Nasal cavity respiratory epithelium epithelial cell of viscerocranial mucosa (primary cell): ENCODE measurements around the gene ITGB2. TPM values are rescaled to one million over a fixed set of nuclear protein-coding genes. Genes with fewer than 3 reads are reported as not detected.

Source experiments
- total RNA-seq: library from RNA; depleted of rRNA; stranded (reverse); fragments of >200 nt; gene quantifications from 2 replicates; pipeline ENCODE4 v1.2.3, GENCODE V29; 2014

ITGB2 gene
- total RNA-seq = 0.57 and 0.68 TPM in 2 replicates

GRCh38 chr21:44920694-44921604 lies at the start of gene ITGB2:
TSS of gene ITGB2 (minus strand) at chr21:44920899. CDS start at chr21:44910782, 10,117 bp downstream.

GRCh38 chr21:44939532-44940115 lies 18.9 kb upstream of the ITGB2 start, which contains the start of gene SLX9:
TSS of gene SLX9 (plus strand) at chr21:44940029. CDS start at chr21:44940058, 29 bp downstream.

GRCh38 chr21:44873356-44874239 lies 47.1 kb downstream of the ITGB2 start, which contains the start of gene PTTG1IP:
TSS of gene PTTG1IP (minus strand) at chr21:44873690. CDS start at chr21:44873616, 74 bp downstream.

Other genes starting within 250 kb of the ITGB2 start
- gene KRTAP12-1, start 238.7 kb downstream of the ITGB2 start, total RNA-seq = not detected in 2 replicates
- gene KRTAP10-12, start 223.7 kb downstream of the ITGB2 start, total RNA-seq = not detected in 2 replicates
- not detected in 2 replicates for gene TSPEAR, start 209.3 kb downstream of the ITGB2 start, total RNA-seq
- gene UBE2G2, start 119.1 kb downstream of the ITGB2 start, total RNA-seq = 80.3 and 124 TPM in 2 replicates
- 81.4 and 116 TPM in 2 replicates for gene SUMO3, start 102.8 kb downstream of the ITGB2 start, total RNA-seq
- 156 and 164 TPM in 2 replicates for gene PTTG1IP, start 47.2 kb downstream of the ITGB2 start, total RNA-seq
- 25.9 and 39.6 TPM in 2 replicates for gene SLX9, start 19.1 kb upstream of the ITGB2 start, total RNA-seq
- 16.1 and 17.4 TPM in 2 replicates for gene ADARB1, start 153.7 kb upstream of the ITGB2 start, total RNA-seq